Upper lobe of right lung (tissue), 1 donor: ENCODE data around the gene SUMF1. TPM values are rescaled to one million over a fixed set of nuclear protein-coding genes. Genes with fewer than 3 reads are reported as not detected.

Source experiments
- ATAC-seq: fragments of 200-7000 bp; cut with Tn5 transposase; one replicate; pipeline ENCODE4 v1.9.1; 2020; ENCODE audit warnings: mild to moderate bottlenecking, moderate library complexity
- DNase-seq: peaks from one replicate; pipeline ENCODE4 v3.0.0-alpha.2; 2020
- H3K27ac ChIP-seq: fragments of 200-600 bp; one replicate; pipeline ENCODE4 v1.8.0; 2022
- H3K27me3 ChIP-seq: fragments of 200-600 bp; one replicate; pipeline ENCODE4 v1.8.0; 2022; ENCODE audit warnings: mild to moderate bottlenecking
- H3K36me3 ChIP-seq: fragments of 200-600 bp; one replicate; pipeline ENCODE4 v1.8.0; 2022
- H3K4me1 ChIP-seq: fragments of 200-600 bp; one replicate; pipeline ENCODE4 v1.8.0; 2022
- H3K4me3 ChIP-seq: fragments of 200-600 bp; one replicate; pipeline ENCODE4 v1.8.0; 2022; ENCODE audit warnings: mild to moderate bottlenecking
- H3K9me3 ChIP-seq: fragments of 200-600 bp; one replicate; pipeline ENCODE4 v1.8.0; 2022
- CTCF ChIP-seq: fragments of 200-600 bp; IDR thresholded peaks from one replicate; pipeline ENCODE4 v1.8.0; 2022; ENCODE audit warnings: antibody characterized with exemption
- intact Hi-C: fragments of 100-400 bp; cut with DNase I; formaldehyde crosslinking; loops from one replicate; pipeline ENCODE4 v1.11.0; 2022
- total RNA-seq: library from RNA; stranded (reverse); fragmentation: NEBNext Ultra II Directional; extraction: Animal tissue kit (Norgen Biotek cat#: 25700); gene quantifications from one replicate; pipeline ENCODE4 v1.2.1, GENCODE V29; 2021
- donor health status: DM: no; HTN: yes; CAD: no; lungs with severe emphysema.

The SUMF1 gene
- total RNA-seq, 1 donor from 2014 or later: 33.3 TPM

GRCh38 chr3:4454142-4454541, 12.9 kb downstream of the SUMF1 start:
- Histone ChIP-seq H3K36me3 (peaks cover 19% of the 10 kb centered on the region), H3K27me3 (no peaks in the 10 kb centered on the region), H3K4me3 (no peak overlapping the region), H3K9me3 (no peaks in the 10 kb centered on the region), H3K27ac (no peak overlapping the region), H3K4me1 (no peaks in the 10 kb centered on the region)
- ATAC-seq (no peak), DNase-seq (no peak)
- TF ChIP-seq CTCF: no peak
- intact Hi-C loops: no loop called here

GRCh38 chr3:4449043-4449805, 17.8 kb downstream of the SUMF1 start:
- Histone ChIP-seq H3K4me3 (no peak overlapping the region), H3K27ac (no peak overlapping the region), H3K36me3 (peaks cover 40% of the 10 kb centered on the region), H3K4me1 (no peaks in the 10 kb centered on the region), H3K27me3 (no peaks in the 10 kb centered on the region), H3K9me3 (no peaks in the 10 kb centered on the region)
- intact Hi-C loops: no loop called here
- TF ChIP-seq CTCF: no peak
- ATAC-seq (no peak), DNase-seq (no peak)

GRCh38 chr3:4448187-4448586, 18.9 kb downstream of the SUMF1 start:
- H3K4me1 ChIP-seq: no peaks in the 10 kb centered on the region
- H3K4me3 ChIP-seq: no peak overlapping the region
- DNase-seq (no peak), ATAC-seq (no peak)
- H3K27me3 ChIP-seq: no peaks in the 10 kb centered on the region
- peaks cover 47% of the 10 kb centered on the region for H3K36me3 ChIP-seq
- no peak overlapping the region for H3K27ac ChIP-seq
- no peaks in the 10 kb centered on the region for H3K9me3 ChIP-seq
- no peak for TF ChIP-seq CTCF
- intact Hi-C loops: no loop called here

- intact Hi-C loops: no loop called here
- Histone ChIP-seq H3K4me1 (no peaks in the 10 kb centered on the region), H3K27me3 (no peaks in the 10 kb centered on the region), H3K4me3 (no peak overlapping the region), H3K27ac (no peak overlapping the region), H3K9me3 (no peaks in the 10 kb centered on the region), H3K36me3 (peaks cover 47% of the 10 kb centered on the region)
- no peak for TF ChIP-seq CTCF
- DNase-seq (no peak), ATAC-seq (no peak)
Measured at GRCh38 chr3:4447295-4447999, 19.6 kb downstream of the SUMF1 start.

- peaks cover 30% of the 10 kb centered on the region for H3K36me3 ChIP-seq
- no peak for ATAC-seq
- DNase-seq: no peak
- intact Hi-C loops: no loop called here
- TF ChIP-seq CTCF: no peak
- no peak overlapping the region for H3K27ac ChIP-seq
- H3K27me3 ChIP-seq: no peaks in the 10 kb centered on the region
- H3K9me3 ChIP-seq: no peaks in the 10 kb centered on the region
- H3K4me1 ChIP-seq: no peaks in the 10 kb centered on the region
- H3K4me3 ChIP-seq: no peak overlapping the region
Measured at GRCh38 chr3:4440951-4441350, 26.1 kb downstream of the SUMF1 start.
